ENCODE results near the gene ABCC9.

ABCC9 gene

GRCh38 chr12:21865846-21866245 is 75.4 kb downstream of the ABCC9 start:
- DNase-seq: no peak

- DNase-seq: no peak
These were observed 80.7 kb downstream of the ABCC9 start for GRCh38 chr12:21860534-21860933.

- no peak for DNase-seq
These were observed 81.1 kb downstream of the ABCC9 start for GRCh38 chr12:21860128-21860527.

GRCh38 chr12:21852251-21852650 is 89.0 kb downstream of the ABCC9 start:
- DNase-seq: no peak

- no peak for DNase-seq
These were observed 90.1 kb downstream of the ABCC9 start for GRCh38 chr12:21851151-21851550.

GRCh38 chr12:21850419-21850818 is 90.8 kb downstream of the ABCC9 start:
- no peak for DNase-seq

- no peak for DNase-seq
These were observed 91.3 kb downstream of the ABCC9 start for GRCh38 chr12:21849878-21850277.

- DNase-seq: no peak
These were observed 93.0 kb downstream of the ABCC9 start for GRCh38 chr12:21848192-21848591.

GRCh38 chr12:21843795-21844194 is 97.4 kb downstream of the ABCC9 start:
- DNase-seq: no peak

- DNase-seq: no peak
These were observed 101.5 kb downstream of the ABCC9 start for GRCh38 chr12:21839776-21840175.

GRCh38 chr12:21837847-21838246 is 103.4 kb downstream of the ABCC9 start:
- no peak for DNase-seq

GRCh38 chr12:21831791-21832344 is 109.4 kb downstream of the ABCC9 start:
- no peak for DNase-seq

- no peak for DNase-seq
These were observed 112.4 kb downstream of the ABCC9 start for GRCh38 chr12:21828779-21829178.

GRCh38 chr12:21828136-21828775 is 113.0 kb downstream of the ABCC9 start:
- DNase-seq: no peak

- no peak for DNase-seq
These were observed 114.1 kb downstream of the ABCC9 start for GRCh38 chr12:21827083-21827482.

GRCh38 chr12:21826618-21826910 is 114.7 kb downstream of the ABCC9 start:
- no peak for DNase-seq

- no peak for DNase-seq
These were observed 115.2 kb downstream of the ABCC9 start for GRCh38 chr12:21825886-21826617.

- DNase-seq: no peak
These were observed 117.6 kb downstream of the ABCC9 start for GRCh38 chr12:21823581-21823980.

- DNase-seq: no peak
These were observed 121.5 kb downstream of the ABCC9 start for GRCh38 chr12:21819678-21820077.

- DNase-seq: no peak
These were observed 122.0 kb downstream of the ABCC9 start for GRCh38 chr12:21819236-21819635.

- no peak for DNase-seq
These were observed 122.6 kb downstream of the ABCC9 start for GRCh38 chr12:21818627-21819026.

GRCh38 chr12:21815306-21816062 is 125.7 kb downstream of the ABCC9 start:
- no peak for DNase-seq

- no peak for DNase-seq
These were observed 126.4 kb downstream of the ABCC9 start for GRCh38 chr12:21814814-21815213.

- no peak for DNase-seq
These were observed 126.9 kb downstream of the ABCC9 start for GRCh38 chr12:21814327-21814726.
